T-helper 2 cell treated with Interferon-gamma antibody and Interleukin-4, amounts not matched to agents 100 ng/mL and 5 ng/mL, for 36 hours (primary cell): ENCODE results near the gene FHAD1. TPM values are rescaled to one million over a fixed set of nuclear protein-coding genes. Genes with fewer than 3 reads are reported as not detected.

Source experiments
- intact Hi-C: fragments of 100-400 bp; cut with micrococcal nuclease; formaldehyde crosslinking; loops from one replicate; pipeline ENCODE4 v1.15.1; 2023
- total RNA-seq: library from RNA; stranded (reverse); gene quantifications from 2 replicates; pipeline ENCODE4 v1.2.3, GENCODE V29; 2022

FHAD1 gene
- total RNA-seq, 1 donor from 2014 or later, result 0.09 TPM

DNA sequence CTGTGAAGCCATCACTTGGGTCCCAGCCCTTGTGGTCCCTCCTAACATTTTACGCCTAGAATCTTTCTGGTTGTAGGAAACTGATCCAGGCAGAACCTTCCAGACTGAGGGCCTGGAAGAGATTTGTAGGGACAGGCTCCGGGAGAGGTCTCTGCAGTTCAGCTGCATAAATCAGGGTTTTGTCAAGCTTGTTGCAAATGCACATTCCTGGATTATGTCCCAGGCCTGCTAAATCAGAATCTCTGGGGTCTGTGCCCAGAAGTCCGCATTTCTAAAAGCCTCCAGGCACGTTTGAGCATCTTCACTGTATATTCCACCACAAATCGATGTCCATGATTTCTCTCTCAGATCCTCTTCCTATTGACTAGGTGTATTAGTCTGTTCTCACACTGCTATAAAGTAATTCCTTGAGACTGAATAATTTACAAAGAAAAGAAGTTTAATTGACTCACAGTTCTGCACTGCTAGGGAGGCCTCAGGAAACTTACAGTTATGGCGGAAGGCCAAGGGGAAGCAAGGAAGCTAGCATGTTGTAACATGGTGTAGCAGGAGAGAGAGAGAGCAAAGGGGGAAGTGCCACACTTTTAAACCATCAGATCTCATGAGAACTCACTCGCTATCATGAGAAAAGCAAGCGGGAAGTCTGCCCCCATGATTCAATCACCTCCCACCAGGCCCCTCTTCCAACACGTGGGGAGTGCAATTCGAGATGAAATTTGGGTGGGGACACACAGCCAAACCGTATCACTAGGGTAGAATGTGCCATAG lies 1.2 kb upstream of the FHAD1 start:
- intact Hi-C loops, result no loop called here

DNA sequence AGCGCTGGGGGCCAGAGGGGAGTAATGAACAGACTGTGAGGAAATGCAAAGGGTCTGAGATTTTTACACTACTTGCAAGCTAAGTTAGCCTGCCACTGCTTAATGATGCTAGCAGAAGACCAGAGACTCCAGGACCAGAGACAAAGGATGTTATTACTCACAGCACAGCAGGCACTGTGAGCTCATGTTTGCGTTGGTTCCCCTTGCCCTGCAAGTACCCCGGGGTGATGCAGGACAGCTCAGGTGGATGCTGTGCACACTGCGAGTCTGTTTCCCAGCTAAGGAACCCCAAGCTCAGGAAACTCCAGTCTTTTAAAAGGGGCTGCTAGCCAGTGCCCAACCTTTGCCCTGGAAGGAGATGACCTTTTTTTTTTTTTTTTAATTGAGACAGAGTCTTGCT lies 1.2 kb downstream of the FHAD1 start:
- intact Hi-C loops, result loop anchor here (2.0 kb wide), 1 partner anchor 17 kb away; no protein-coding TSS in a partner anchor

DNA sequence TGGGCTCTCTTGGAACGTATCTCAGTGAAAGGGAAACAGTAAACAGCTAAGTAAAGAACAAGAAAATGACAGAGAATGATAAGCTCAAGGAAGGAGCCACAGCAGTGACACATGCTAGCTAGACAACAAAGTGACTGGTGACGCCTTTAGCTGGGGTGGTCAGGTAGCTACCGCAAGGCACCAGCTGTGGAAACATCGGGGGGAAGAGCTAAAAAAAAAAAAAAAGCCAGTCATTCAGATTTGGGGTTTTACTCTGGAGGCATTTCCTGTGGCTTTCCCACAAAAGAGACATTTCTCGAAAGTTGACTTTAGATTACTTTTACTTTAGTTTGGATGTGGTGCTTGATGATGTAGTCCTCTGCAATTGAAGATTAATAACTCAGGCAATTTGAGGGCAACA lies 2.1 kb downstream of the FHAD1 start:
- intact Hi-C loops, result loop anchor here (2.0 kb wide), 1 partner anchor 18 kb away; no protein-coding TSS in a partner anchor

DNA sequence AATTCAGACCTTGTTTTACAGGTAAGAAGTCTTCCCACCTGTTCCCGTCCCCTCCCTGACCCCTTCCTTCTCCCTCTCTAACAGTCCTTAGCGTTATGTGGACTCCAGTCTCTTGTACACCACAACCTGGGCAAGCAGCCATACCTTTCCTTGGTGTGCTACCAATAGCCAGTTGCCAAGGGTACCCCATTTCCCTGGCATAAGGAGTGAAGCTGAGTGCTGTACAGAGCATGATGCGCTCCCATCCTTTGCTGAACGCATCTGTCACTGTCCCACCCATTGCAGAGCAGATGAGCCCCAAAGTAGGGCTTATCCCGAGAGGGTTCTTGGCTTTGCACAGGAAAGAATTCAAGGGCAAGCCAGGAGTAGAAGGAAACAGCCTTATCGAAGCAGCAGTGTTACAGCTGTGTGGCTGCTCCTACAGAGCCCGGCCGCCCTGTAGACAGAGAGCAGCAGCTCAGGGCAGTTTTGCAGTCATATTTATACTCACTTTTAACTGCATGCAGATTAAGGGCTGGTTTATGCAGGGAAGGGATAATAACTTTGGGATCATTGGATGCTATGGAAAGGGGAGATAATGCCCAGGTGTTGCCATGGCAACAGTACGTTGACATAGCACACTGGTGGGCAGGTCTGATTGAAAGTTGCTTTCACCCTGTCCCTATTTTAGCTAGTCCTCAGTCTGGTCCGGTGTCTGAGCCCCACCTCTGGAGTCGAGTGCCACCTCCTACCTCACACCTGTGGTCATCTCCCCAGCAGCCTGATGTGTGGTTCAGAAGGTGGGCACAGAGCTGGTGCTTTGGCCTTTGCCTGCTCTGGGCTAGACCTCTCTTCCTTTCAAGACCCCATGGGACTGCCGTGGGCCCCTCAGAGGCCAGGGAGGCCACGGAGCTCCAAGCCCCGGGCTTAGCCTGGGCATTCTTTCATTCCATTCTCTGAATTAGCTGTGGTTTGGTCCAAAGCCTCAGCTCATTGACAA lies 5.1 kb downstream of the FHAD1 start:
- intact Hi-C loops, result loop anchor here (5.0 kb wide), 1 partner anchor 95 kb away; no protein-coding TSS in a partner anchor

DNA sequence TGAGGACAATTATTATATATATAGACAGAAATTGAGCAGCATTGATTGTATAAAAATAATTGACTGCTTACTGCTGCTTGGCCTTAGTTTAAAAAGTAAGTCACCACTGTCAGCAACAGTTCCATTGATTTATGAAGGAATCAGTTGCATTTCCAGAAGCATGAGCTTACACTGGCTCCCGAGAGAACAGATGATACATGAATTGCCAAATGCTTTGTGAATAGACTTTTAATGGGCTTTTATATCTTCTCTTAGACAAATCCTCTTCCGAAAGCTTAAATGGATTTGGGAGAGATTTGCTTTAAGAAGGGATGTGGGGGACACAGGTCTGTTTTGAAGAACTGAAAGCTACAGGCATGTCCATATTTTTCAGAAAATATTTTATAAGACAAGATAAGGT lies 7.5 kb downstream of the FHAD1 start:
- intact Hi-C loops, result loop anchor here (5.0 kb wide), 1 partner anchor 93 kb away; no protein-coding TSS in a partner anchor

DNA sequence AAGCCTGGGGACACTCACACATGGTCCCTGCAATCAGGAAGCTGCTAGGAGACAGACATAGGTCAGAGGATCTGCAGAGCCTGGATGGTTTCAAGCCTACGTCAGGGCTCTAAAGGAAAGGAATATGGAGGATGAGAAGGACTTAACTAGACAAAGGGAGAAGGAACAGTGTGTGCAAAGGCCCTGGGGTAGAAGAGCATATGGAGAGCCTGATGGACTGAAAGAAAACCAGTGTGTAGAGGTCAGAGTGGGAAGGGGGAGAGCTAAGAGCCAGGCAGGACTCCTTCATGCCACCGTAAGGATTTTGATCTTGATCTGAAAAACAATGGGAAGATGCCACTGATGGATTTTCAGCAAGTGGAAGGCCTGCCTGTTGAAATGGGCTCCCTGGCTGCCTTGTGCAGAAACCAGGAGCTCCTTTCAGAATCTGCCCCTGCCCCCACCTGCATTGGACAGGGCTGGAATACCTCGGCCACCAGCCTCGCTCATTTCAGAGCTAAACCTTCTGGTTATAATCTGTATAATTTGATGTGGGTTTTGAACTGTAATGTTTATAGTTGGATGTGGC lies 8.6 kb downstream of the FHAD1 start:
- intact Hi-C loops, result no loop called here

DNA sequence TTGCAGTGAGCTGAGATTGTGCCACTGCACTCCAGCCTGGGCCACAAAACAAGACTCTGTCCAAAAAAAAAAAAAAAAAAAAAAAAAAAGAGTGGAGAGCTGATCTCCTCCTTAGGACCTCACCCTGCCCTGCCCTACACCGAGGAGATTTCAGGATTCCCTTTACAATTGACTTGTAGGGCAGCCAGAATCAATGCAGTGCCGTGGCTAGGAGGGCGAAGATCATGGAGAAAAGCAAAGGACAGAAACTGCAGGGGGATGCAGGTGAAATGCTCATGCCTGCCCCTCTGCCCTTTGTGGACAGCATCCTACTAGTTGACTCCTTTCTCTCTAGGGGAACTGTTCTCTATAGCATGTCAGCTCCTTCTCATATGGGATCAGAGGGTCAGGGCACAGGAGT lies 9.6 kb downstream of the FHAD1 start:
- intact Hi-C loops, result no loop called here

DNA sequence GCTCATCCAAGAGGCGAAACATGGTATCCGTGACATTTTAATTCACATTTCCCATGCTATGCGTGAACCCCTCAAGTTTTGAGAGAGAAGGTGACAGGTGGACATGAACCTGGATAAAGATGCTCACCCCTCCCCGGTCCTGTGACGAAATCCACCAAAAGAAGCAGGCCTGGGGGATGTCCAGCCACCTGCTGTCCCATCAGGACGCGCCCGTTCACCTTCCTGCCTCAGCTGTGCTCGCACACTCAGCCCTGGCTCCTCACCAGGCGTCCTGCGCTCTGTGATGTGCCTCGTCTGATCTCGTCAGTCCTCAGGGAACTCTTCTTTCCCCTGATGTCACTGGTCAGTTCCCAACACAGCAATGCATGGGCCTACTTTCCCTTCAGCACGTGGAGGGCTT lies 10.3 kb downstream of the FHAD1 start:
- intact Hi-C loops, result no loop called here

DNA sequence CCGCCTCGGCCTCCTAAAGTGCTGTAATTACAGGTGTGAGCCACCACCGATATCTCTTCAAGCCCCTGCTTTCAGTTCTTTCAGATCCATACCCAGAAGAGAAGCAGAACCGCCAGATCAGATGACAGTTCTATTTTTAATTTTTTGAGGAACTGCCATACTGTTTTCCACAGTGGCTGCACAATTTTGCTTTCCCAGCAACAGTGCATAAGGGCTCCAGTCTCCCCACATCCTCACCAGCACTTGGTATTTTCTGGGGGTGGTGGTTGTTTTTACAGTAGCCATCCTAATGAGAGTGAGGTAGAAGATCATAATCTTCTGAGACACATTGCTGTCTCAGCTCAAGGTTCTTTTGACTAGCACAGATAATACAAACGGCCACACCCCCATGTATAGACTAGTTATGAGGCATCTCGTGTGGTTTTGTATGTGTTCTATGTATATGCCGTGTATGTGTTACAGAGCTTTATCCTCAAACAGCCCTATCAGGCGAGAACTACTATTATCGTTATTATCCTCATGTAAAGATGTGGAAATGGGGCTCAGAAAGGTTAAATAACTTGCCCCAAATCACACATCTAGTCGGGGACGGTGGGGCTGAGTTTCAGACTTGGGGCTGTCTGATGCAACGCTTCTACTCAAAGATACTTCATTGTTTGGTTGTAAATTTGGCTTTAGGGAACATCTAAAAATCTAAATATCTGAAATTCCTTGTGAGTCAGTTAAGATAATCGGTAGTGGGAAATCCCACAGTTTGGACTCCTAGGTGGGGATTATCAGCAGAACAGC lies 12.0 kb downstream of the FHAD1 start:
- intact Hi-C loops, result no loop called here

DNA sequence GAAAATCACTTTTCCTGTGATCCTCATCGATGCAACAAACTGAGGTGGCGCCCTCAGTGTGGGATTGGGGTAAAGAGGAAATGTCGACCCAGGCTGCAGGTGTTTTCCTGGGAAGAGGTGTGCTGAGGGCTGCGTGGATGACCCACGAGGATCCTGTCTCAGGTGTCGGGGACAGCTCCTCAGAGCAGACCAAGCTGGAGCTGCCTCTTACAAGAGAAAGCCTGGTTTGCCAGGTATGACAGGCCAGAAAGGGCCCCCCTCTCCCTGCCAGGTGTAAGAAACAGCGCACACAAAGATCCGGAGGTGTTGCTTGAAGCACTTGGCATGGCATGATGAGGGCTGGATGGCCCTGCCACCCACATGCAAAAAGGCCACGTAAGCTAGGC lies 12.6 kb downstream of the FHAD1 start:
- intact Hi-C loops, result no loop called here

DNA sequence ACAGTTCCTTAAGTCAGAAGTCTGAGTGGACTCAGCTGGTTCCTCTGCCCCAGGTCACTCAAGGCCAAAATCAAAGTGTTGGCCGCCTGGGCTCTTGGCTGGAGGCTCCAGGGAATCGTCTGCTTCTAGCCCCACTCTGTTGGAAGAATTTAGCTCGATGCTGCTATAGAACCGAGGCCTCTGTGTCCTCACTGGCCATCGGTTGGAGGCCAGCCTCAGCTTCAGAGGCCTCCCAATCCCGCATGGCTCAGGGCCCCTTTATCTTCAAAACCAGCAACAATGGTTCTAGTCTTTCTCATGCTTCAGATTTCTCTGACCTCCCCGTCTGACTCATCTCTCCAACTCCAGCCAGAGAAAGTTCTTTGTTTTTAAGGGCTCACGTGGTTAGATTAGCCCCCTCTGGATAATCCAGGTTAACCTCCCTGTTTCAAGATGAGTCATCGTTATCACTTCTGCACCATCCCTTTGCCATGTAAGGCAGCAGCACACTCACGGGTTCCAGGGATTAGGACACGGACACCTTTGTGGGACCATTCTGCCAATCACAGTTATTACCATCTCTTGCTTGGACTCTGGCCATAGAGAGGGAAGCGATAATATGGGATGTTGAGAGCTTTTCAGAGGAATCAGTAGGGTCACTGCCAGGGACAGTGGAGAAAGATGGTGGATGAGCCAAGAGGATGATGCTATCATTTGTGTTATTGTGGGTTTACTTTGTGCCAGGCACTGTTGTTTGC lies 13.6 kb downstream of the FHAD1 start:
- intact Hi-C loops, result no loop called here

DNA sequence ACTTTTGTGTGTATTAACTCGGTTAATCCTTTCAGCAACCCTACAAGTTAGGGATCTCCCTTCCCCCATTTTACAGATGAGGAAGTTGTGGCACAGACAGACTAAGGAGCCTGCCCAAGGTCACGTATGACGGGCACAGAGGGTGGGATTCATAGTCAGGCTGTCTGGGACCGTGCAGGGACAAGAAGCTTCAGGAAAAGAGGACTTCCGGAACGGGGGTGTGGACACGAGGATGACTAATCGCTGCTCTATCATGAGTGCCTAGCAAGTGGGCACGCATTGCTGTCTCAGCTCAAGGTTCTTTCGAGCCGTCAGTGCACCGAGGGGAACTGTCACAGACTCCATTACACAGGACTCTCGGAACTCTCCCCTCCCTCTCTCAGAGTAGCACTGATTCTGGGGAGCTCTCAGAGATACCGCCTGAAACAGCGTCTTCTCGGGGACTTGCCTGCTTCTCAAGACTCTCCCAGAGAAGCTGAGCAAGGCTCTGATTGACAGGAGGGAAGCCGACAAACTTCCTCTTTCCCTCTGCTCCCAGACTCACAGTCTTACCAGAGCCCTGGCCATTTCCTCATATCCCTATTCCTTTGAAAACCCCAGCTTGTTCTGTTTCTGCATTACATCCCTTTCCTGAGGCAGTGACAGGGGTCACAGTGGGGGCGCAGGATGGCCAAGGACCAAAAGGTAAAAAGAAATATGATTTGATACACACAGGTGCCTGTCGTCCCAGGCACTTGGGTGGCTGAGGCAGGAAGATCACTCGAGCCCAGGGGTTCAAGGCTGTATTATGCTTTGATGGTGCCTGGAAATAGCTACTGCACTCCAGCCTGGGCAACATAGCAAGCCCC lies 14.4 kb downstream of the FHAD1 start:
- intact Hi-C loops, result no loop called here

DNA sequence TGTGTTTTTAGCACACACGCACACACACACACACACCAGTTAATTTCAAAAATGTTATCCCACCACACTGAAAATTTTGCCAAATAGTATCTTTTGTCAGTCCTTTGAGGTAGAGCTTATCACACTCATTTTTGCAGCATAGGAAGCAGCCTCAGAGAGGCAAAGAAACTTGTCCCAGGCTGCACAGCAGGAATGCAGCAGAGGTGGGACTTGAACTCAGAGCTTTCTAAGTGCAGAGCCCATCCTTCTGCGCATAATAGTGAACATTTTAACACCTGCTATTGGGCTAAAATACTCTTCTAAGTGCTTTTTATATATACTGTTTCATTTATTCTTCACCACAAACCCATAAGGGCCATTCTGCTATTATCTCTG lies 15.0 kb downstream of the FHAD1 start:
- intact Hi-C loops, result no loop called here

DNA sequence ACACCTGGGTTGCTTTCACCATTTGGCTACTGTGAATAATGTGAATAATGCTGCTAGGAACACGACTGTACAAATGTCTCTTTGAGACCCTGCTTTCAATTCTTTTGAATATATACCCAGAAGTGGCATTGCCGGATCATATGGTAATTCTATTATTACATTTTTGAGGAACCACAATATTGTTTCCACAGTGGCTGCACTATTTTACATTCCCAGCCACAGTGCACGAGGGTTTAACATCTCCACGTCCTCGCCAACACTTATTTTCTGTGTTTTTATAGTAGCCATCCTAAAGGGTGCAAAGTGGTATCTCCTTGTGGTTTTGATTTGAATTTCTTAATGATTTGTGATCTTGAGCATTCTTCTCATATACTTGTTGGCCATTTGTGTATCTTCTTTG lies 15.7 kb downstream of the FHAD1 start:
- intact Hi-C loops, result no loop called here

DNA sequence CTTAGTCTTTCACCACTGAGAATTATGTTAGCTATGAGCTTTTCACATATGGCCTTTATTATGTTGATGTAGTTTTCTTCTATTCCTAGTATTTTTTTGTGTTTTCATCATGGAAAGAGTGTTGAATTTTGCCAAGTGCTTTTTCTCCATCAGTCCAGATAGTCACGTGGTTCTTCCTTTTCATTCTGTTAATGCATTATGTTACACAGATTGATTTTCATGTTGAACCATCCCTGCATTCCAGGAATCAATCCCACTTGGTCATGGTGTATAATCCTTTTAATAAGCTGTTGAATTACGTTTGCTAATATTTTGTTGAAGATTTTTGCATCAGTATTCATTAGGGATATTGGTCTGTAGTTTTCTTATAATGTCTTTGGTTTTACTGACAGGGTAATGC lies 17.7 kb downstream of the FHAD1 start:
- intact Hi-C loops, result no loop called here

DNA sequence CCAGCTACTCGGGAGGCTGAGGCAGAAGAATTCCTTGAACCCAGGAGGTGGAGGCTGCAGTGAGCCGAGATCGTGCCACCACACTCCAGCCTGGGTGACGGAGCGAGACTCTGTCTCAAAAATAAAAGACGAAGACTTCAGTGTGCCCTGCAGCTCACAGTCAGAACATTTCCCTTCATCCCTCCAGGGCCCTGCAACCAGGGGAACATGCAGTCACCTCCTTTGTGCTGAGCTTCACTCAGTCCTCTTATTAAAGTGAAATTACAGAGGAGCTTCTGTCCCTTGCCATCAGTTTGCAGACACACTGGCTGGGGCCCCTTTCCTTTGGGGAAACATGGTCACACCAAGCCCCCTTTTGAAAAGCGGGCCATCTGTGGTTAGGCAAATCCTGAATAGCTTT lies 24.2 kb downstream of the FHAD1 start:
- intact Hi-C loops, result loop anchor here (10.0 kb wide), 1 partner anchor 116 kb away; the partner anchor contains the start of gene TMEM51

DNA sequence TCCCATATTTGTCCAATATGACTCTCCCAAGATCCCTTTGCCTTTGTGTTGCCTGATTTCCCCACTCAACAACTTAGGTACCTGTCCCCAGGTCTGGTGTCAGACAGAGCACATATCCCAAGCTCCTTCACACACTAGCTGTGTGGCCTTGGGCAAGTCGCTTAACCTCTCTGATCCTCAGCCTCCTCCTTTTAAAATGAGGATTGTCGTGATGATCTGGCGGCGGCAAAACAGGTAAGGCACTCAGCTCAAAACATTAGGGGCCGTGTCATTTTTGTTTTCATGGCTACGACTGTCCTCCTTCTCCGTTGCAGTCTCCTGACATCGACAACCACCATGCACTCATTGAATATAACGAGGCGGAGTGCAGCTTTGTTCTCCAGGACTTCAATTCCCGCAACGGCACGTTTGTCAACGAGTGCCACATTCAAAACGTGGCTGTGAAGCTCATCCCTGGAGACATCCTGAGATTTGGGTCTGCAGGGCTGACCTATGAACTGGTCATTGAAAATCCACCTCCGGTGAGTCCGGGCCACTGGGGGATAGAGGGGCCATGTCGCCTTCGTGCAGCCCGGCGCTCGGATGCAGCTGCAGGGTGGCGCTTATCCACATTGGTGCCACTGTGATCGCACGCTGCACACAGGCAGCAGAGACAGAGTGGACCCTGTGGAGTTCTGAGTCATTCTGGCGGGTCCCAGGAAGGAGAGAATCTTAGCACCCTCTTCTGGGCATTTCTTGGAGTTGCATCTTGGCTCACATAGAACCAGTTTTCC lies 25.2 kb downstream of the FHAD1 start:
- intact Hi-C loops, result loop anchor here (1.0 to 10.0 kb wide), 2 partner anchors 117 to 144 kb away; partner anchors contain the start of gene TMEM51

DNA sequence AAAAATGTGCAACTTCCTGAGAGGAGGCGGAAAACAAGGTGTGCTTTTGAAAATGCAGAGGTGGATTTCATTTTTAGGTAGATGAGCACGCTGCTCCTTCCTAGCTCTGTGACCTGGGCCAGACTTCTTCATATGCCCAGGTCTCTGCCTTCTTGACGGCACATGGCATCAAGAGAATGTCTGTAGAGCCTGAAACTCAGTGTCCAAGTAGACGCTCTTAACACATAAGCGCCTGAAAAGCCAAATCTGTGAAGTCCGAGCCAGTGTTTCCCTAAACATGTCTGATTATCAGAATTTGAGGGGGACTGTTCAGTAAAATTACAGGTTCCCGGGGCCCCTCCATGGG lies 25.7 kb downstream of the FHAD1 start:
- intact Hi-C loops, result loop anchor here (1.0 to 10.0 kb wide), 2 partner anchors 118 to 144 kb away; partner anchors contain the start of gene TMEM51
